ENCODE data around the gene HS3ST5.

DNA sequence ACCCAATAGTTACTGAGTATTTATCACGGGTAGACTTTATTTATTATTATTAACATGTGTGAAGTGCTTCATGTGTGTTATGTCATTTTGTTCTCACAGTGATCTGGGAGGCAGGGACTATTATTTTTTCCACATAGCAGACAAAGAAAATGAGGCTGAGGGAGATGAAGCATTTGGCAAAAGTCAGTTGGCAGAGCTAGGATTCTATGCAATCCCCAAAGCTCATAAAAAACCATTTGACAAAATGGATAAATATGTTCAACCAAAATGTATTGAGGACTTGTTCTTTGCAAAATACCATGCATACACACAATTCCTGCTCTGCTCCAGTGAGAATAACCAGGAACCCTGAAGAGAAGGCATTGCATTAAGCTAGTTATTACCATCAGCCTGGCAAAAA, 184.4 kb downstream of the HS3ST5 start:
- TF ChIP-seq, protein P1, sequence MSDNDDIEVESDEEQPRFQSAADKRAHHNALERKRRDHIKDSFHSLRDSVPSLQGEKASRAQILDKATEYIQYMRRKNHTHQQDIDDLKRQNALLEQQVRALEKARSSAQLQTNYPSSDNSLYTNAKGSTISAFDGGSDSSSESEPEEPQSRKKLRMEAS (IDR thresholded peaks at IDR 0.05): no peak
- TF ChIP-seq, protein P2, sequence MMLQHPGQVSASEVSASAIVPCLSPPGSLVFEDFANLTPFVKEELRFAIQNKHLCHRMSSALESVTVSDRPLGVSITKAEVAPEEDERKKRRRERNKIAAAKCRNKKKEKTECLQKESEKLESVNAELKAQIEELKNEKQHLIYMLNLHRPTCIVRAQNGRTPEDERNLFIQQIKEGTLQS (IDR thresholded peaks at IDR 0.05): no peak
- TF ChIP-seq EZH2phosphoT487 (IDR thresholded peaks at IDR 0.05; ENCODE audit: borderline replicate concordance) (no peak), JUND (IDR thresholded peaks at IDR 0.05) (no peak), POLR2A (IDR thresholded peaks at IDR 0.05; ENCODE audit: borderline replicate concordance, extremely low read depth, insufficient read depth, insufficient read length) (no peak), EZH2 (IDR thresholded peaks at IDR 0.05) (no peak), ZNF274 (IDR thresholded peaks at IDR 0.05; ENCODE audit: low read depth, low read length) (no peak), CEBPB (IDR thresholded peaks at IDR 0.05; ENCODE audit: low read depth) (no peak), YY1 (IDR thresholded peaks at IDR 0.05; ENCODE audit: extremely low read depth, insufficient replicate concordance, low read depth, low read length) (no peak), POLR2AphosphoS5 (IDR thresholded peaks at IDR 0.05; ENCODE audit: low read depth, low read length) (no peak), SIN3A (IDR thresholded peaks at IDR 0.05; ENCODE audit: low read depth) (no peak)
- TF ChIP-seq, protein P3, sequence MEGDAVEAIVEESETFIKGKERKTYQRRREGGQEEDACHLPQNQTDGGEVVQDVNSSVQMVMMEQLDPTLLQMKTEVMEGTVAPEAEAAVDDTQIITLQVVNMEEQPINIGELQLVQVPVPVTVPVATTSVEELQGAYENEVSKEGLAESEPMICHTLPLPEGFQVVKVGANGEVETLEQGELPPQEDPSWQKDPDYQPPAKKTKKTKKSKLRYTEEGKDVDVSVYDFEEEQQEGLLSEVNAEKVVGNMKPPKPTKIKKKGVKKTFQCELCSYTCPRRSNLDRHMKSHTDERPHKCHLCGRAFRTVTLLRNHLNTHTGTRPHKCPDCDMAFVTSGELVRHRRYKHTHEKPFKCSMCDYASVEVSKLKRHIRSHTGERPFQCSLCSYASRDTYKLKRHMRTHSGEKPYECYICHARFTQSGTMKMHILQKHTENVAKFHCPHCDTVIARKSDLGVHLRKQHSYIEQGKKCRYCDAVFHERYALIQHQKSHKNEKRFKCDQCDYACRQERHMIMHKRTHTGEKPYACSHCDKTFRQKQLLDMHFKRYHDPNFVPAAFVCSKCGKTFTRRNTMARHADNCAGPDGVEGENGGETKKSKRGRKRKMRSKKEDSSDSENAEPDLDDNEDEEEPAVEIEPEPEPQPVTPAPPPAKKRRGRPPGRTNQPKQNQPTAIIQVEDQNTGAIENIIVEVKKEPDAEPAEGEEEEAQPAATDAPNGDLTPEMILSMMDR (IDR thresholded peaks at IDR 0.05 in 2 of 3, conservative IDR thresholded peaks at IDR 0.05 in 1 of 3; ENCODE audit: borderline replicate concordance in 1 of 3, insufficient read depth in 1 of 3, low read depth in 2 of 3, low read length in 2 of 3): no peak

All from HCT116 (cell line).